Measurements from ENCODE around the gene CLEC2D. TPM values are rescaled to one million over a fixed set of nuclear protein-coding genes. Genes with fewer than 3 reads are reported as not detected.

Gene CLEC2D
- total RNA-seq, 2 experiments from 2014 or later, result 56.9 to 146 TPM

DNA sequence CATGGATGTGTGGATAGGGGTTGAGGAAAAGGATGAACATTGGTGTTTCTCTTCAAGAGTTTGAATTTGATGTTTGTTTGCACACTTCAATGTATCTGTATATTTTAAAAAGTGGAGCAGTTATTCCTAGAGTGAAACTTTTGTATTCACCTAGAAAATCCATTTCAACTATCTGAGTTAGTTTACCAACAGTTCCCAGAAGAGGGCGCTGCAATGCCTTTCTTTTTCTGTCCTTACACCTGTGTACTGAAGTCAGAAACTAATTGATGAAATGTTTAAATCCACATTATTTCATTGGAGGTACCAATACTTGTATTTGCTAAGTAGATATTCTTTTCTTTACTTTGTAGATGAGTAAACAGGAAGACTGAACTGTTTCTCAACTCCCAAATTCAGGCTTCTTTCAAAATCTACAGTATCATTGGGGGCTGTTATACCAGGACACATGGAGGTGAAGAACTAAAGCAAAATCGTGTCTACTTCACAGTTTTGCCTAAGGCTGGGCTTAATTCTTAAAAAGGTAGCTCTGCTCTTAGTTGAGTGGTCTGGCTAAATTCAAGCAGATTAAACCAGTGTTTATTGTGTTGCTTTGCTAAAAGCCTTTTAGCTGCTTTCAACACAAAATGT is 35.2 kb upstream of the CLEC2D start:
- H2AFZ ChIP-seq (ENCODE audit: low read length), result peak overlapping the region; percentile 85
- peak overlapping the region; percentile 34 for H3K4me2 ChIP-seq (ENCODE audit: low read length)
- H3K36me3 ChIP-seq (ENCODE audit: insufficient read depth, low read length), result peaks cover 26% of the 10 kb centered on the region; the same call in 1 of the 2 replicates
- H4K20me1 ChIP-seq (ENCODE audit: insufficient read depth, low read length), result no peaks in the 10 kb centered on the region
- ChIA-PET CTCF (ENCODE audit: unreplicated experiment) (interaction anchor here (1.1 to 1.3 kb wide), 2 partner anchors 74 to 77 kb away, joined by 3 read pairs; no protein-coding TSS in a partner anchor), POLR2A (interaction anchor here (0.6 to 1.6 kb wide), 10 partner anchors 13 to 740 kb away, joined by 3 to 4 read pairs (median 4); no protein-coding TSS in a partner anchor)
- no peak for TF ChIP-seq EZH2phosphoT487 (IDR thresholded peaks at IDR 0.05; ENCODE audit: borderline replicate concordance, low read depth, low read length)
- TF ChIP-seq, protein P1, sequence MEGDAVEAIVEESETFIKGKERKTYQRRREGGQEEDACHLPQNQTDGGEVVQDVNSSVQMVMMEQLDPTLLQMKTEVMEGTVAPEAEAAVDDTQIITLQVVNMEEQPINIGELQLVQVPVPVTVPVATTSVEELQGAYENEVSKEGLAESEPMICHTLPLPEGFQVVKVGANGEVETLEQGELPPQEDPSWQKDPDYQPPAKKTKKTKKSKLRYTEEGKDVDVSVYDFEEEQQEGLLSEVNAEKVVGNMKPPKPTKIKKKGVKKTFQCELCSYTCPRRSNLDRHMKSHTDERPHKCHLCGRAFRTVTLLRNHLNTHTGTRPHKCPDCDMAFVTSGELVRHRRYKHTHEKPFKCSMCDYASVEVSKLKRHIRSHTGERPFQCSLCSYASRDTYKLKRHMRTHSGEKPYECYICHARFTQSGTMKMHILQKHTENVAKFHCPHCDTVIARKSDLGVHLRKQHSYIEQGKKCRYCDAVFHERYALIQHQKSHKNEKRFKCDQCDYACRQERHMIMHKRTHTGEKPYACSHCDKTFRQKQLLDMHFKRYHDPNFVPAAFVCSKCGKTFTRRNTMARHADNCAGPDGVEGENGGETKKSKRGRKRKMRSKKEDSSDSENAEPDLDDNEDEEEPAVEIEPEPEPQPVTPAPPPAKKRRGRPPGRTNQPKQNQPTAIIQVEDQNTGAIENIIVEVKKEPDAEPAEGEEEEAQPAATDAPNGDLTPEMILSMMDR (conservative IDR thresholded peaks at IDR 0.05; ENCODE audit: low read length), result peak; percentile 100
- no peak overlapping the region for H3K4me3 ChIP-seq (ENCODE audit: low read depth, low read length, poor library complexity, severe bottlenecking)
- peak overlapping the region; percentile 22 for H3K27ac ChIP-seq (ENCODE audit: low read depth, low read length, poor library complexity, severe bottlenecking)
- DNase-seq (ENCODE audit: low spot score), result peak; percentile 83
- no peaks in the 10 kb centered on the region for H3K9me2 ChIP-seq (ENCODE audit: insufficient read depth, low read length)
- no TSS peak for BruUV-seq (replicated peaks)
- H3K9me3 ChIP-seq (ENCODE audit: low read length), result peaks cover under 1% of the 10 kb centered on the region; the same call in 1 of the 2 replicates
- H3K4me1 ChIP-seq (ENCODE audit: insufficient read depth, low read length, poor library complexity, severe bottlenecking), result peaks cover 32% of the 10 kb centered on the region
- intact Hi-C loops (cut with micrococcal nuclease; ENCODE audit: unreplicated experiment), result loop anchor here (1.0 to 5.0 kb wide), 5 partner anchors 38 to 303 kb away; no protein-coding TSS in a partner anchor
- H3K79me2 ChIP-seq (ENCODE audit: insufficient read depth, low read depth, low read length), result no peaks in the 10 kb centered on the region

DNA sequence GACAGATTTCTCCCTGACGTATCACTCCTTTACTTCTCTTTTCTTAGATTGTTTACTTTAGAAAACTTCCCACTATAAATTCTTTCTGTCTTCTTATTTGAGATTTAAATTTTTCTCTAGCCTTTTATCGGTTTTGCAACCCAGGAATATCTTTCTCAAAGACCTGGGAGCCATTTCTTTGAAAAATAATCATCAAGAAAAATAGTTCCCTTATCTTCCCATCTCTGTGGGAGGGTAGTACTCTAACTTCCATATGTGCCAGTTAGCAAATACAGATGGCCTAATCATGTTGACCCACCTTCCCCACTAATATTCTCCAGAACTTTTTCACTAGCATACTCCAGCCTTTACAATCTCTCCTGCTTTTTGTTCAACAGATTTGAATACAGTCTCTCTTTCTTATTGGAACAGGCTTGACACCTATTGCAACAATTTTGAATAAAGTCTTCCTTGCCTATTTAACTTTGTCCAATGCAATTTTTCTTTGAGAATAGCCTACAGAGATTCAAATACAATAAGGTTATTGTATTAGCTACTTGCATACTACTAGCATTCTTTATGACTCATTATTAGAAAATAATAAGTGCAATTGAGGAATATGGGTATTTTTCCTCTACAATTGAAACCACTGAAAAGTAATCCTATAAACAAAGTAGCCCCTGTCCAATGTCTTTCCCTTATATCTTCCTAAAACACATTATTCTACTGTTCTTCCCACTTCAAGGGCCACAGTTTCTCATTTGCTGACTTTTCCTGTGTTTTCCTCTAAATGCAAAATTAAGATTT is 34.4 kb upstream of the CLEC2D start:
- DNase-seq (ENCODE audit: low spot score), result no peak
- Histone ChIP-seq H2AFZ (ENCODE audit: low read length) (peak overlapping the region; percentile 85), H3K4me1 (ENCODE audit: insufficient read depth, low read length, poor library complexity, severe bottlenecking) (peaks cover 32% of the 10 kb centered on the region), H3K79me2 (ENCODE audit: insufficient read depth, low read depth, low read length) (no peaks in the 10 kb centered on the region), H3K4me3 (ENCODE audit: low read depth, low read length, poor library complexity, severe bottlenecking) (no peak overlapping the region), H3K4me2 (ENCODE audit: low read length) (peak overlapping the region; percentile 34), H4K20me1 (ENCODE audit: insufficient read depth, low read length) (no peaks in the 10 kb centered on the region), H3K9me3 (ENCODE audit: low read length) (peaks cover 9% of the 10 kb centered on the region; the same call in 1 of the 2 replicates), H3K9me2 (ENCODE audit: insufficient read depth, low read length) (no peaks in the 10 kb centered on the region), H3K36me3 (ENCODE audit: insufficient read depth, low read length) (peaks cover 29% of the 10 kb centered on the region; the same call in 1 of the 2 replicates), H3K27ac (ENCODE audit: low read depth, low read length, poor library complexity, severe bottlenecking) (peak overlapping the region; percentile 22)
- intact Hi-C loops (cut with micrococcal nuclease; ENCODE audit: unreplicated experiment), result loop anchor here (1.0 to 5.0 kb wide), 5 partner anchors 37 to 304 kb away; no protein-coding TSS in a partner anchor
- no TSS peak for BruUV-seq (replicated peaks)
- ChIA-PET POLR2A (interaction anchor here (0.7 to 1.6 kb wide), 12 partner anchors 12 to 163 kb away, joined by 3 to 13 read pairs (median 3); no protein-coding TSS in a partner anchor), CTCF (ENCODE audit: unreplicated experiment) (interaction anchor here (1.3 kb wide), 1 partner anchor 76 kb away, joined by 3 read pairs; no protein-coding TSS in a partner anchor)
- TF ChIP-seq, protein P1 (conservative IDR thresholded peaks at IDR 0.05; ENCODE audit: low read length), result no peak
- TF ChIP-seq EZH2phosphoT487 (IDR thresholded peaks at IDR 0.05; ENCODE audit: borderline replicate concordance, low read depth, low read length), result no peak

All from OCI-LY7 (cell line).